Neural progenitor cell (in vitro differentiated cells): ENCODE results near the gene SCGN. TPM values are rescaled to one million over a fixed set of nuclear protein-coding genes. Genes with fewer than 3 reads are reported as not detected.

Experiments used
- DNase-seq: peaks from one replicate; pipeline ENCODE4 v3.0.0-alpha.2; 2016; ENCODE audit warnings: low spot score
- H2AFZ ChIP-seq: fragments of 200-600 bp; sonication (generic); replicated peaks from 2 replicates; pipeline ENCODE4 v1.6.1; 2016; ENCODE audit warnings: antibody characterized with exemption
- H3F3A ChIP-seq: fragments of 200-600 bp; sonication (generic); 2 replicates; pipeline ENCODE4 v1.6.1; 2016; ENCODE audit warnings: antibody characterized with exemption, low read depth
- H3K27ac ChIP-seq: fragments of 200-600 bp; sonication (generic); 2 replicates; pipeline ENCODE4 v1.5.1; 2016; ENCODE audit warnings: mild to moderate bottlenecking
- H3K27me3 ChIP-seq: fragments of 200-600 bp; sonication (generic); 2 replicates; pipeline ENCODE4 v1.6.1; 2016; ENCODE audit warnings: mild to moderate bottlenecking, moderate library complexity
- H3K36me3 ChIP-seq: fragments of 200-600 bp; sonication (generic); 2 replicates; pipeline ENCODE4 v1.5.1; 2016
- H3K4me1 ChIP-seq: fragments of 200-600 bp; sonication (generic); 2 replicates; pipeline ENCODE4 v1.6.1; 2016; ENCODE audit warnings: mixed run types
- H3K4me2 ChIP-seq: fragments of 200-600 bp; sonication (generic); 2 replicates; pipeline ENCODE4 v1.6.1; 2016
- H3K4me3 ChIP-seq: fragments of 200-600 bp; sonication (generic); 2 replicates; pipeline ENCODE4 v1.5.1; 2016
- H3K79me2 ChIP-seq: fragments of 200-600 bp; sonication (generic); 2 replicates; pipeline ENCODE4 v1.6.1; 2016; ENCODE audit warnings: low read depth
- H3K9ac ChIP-seq: fragments of 200-600 bp; sonication (generic); 2 replicates; pipeline ENCODE4 v1.6.1; 2016
- H3K9me3 ChIP-seq: fragments of 200-600 bp; sonication (generic); 2 replicates; pipeline ENCODE4 v1.5.1; 2016; ENCODE audit warnings: low read depth
- H4K20me1 ChIP-seq: fragments of 200-600 bp; sonication (generic); 2 replicates; pipeline ENCODE4 v1.6.1; 2016; ENCODE audit warnings: low read depth
- H3K27ac Mint-ChIP-seq: 3 replicates; pipeline ENCODE4 v1.8.0; 2021; ENCODE audit warnings: mixed read lengths
- H3K27me3 Mint-ChIP-seq: 2 replicates; pipeline ENCODE4 v1.8.0; 2022; ENCODE audit warnings: low read depth, mild to moderate bottlenecking, inconsistent platforms, moderate library complexity, mixed read lengths; ENCODE audit not compliant: insufficient read depth
- H3K36me3 Mint-ChIP-seq: 3 replicates; pipeline ENCODE4 v1.8.0; 2021; ENCODE audit warnings: mixed read lengths
- H3K4me1 Mint-ChIP-seq: 3 replicates; pipeline ENCODE4 v1.8.0; 2021; ENCODE audit warnings: mixed read lengths
- H3K4me3 Mint-ChIP-seq: 3 replicates; pipeline ENCODE4 v1.8.0; 2021; ENCODE audit warnings: mild to moderate bottlenecking, moderate library complexity, mixed read lengths
- H3K9me3 Mint-ChIP-seq: 3 replicates; pipeline ENCODE4 v1.8.0; 2020; ENCODE audit warnings: mixed read lengths
- CTCF ChIP-seq: fragments of 200-600 bp; sonication (generic); IDR thresholded peaks from 2 replicates; pipeline ENCODE4 v1.5.1; 2017; ENCODE audit warnings: antibody characterized with exemption, mild to moderate bottlenecking
- EZH2 ChIP-seq: fragments of 200-600 bp; sonication (generic); IDR thresholded peaks from 2 replicates; pipeline ENCODE4 v1.6.1; 2017; ENCODE audit warnings: antibody characterized with exemption, mild to moderate bottlenecking, moderate library complexity
- EZH2phosphoT487 ChIP-seq: fragments of 200-600 bp; sonication (generic); IDR thresholded peaks from 2 replicates; pipeline ENCODE4 v1.6.1; 2017; ENCODE audit warnings: antibody characterized with exemption
- total RNA-seq: library from RNA; depleted of rRNA; stranded (reverse); fragments of >200 nt; gene quantifications from 2 replicates; pipeline ENCODE4 v1.2.3, GENCODE V29; 2015; ENCODE audit warnings: low replicate concordance

Gene SCGN
- total RNA-seq, 1 donor from 2014 or later = not detected

- TF ChIP-seq EZH2 (no peak), EZH2phosphoT487 (no peak)
- DNase-seq = no peak
- Histone ChIP-seq H3K27ac (no peak overlapping the region), H3K9me3 (no peaks in the 10 kb centered on the region), H3K4me2 (no peak overlapping the region), H3K4me1 (no peaks in the 10 kb centered on the region), H2AFZ (no peak overlapping the region), H3K27me3 (peaks cover 4% of the 10 kb centered on the region), H3K9ac (no peak overlapping the region), H4K20me1 (no peaks in the 10 kb centered on the region), H3K4me3 (no peak overlapping the region), H3K36me3 (no peaks in the 10 kb centered on the region), H3K79me2 (no peaks in the 10 kb centered on the region), H3F3A (no peaks in the 10 kb centered on the region)
- Mint-ChIP-seq H3K4me1 (no peaks in the 10 kb centered on the region), H3K9me3 (no peaks in the 10 kb centered on the region), H3K27me3 (peaks cover 4% of the 10 kb centered on the region), H3K36me3 (no peaks in the 10 kb centered on the region), H3K4me3 (no peak overlapping the region), H3K27ac (no peak overlapping the region)
Observed at GRCh38 chr6:25620391-25620790, 31.6 kb upstream of the SCGN start.

GRCh38 chr6:25623065-25623464 is 28.9 kb upstream of the SCGN start:
- no peak overlapping the region for H3K27ac Mint-ChIP-seq

GRCh38 chr6:25623879-25624278 is 28.1 kb upstream of the SCGN start:
- peaks cover 39% of the 10 kb centered on the region for H3K27me3 ChIP-seq
- no peaks in the 10 kb centered on the region for H3K9me3 ChIP-seq
- Mint-ChIP-seq H3K36me3 (no peaks in the 10 kb centered on the region), H3K9me3 (no peaks in the 10 kb centered on the region), H3K4me1 (no peaks in the 10 kb centered on the region), H3K4me3 (no peak overlapping the region), H3K27me3 (peaks cover 4% of the 10 kb centered on the region), H3K27ac (no peak overlapping the region)
- DNase-seq = no peak
- H3F3A ChIP-seq = peaks cover 4% of the 10 kb centered on the region
- H3K79me2 ChIP-seq = no peaks in the 10 kb centered on the region
- H3K36me3 ChIP-seq = no peaks in the 10 kb centered on the region
- H2AFZ ChIP-seq = no peak overlapping the region
- H3K9ac ChIP-seq = no peak overlapping the region
- TF ChIP-seq EZH2 (no peak), EZH2phosphoT487 (no peak), CTCF (no peak)
- H3K4me3 ChIP-seq = no peak overlapping the region
- H3K4me1 ChIP-seq = peaks cover 4% of the 10 kb centered on the region
- no peaks in the 10 kb centered on the region for H4K20me1 ChIP-seq
- no peak overlapping the region for H3K27ac ChIP-seq
- no peak overlapping the region for H3K4me2 ChIP-seq

More at GRCh38 chr6:25623065-25623464, 28.9 kb upstream of the SCGN start:
- no peaks in the 10 kb centered on the region for H3K4me1 Mint-ChIP-seq
- Histone ChIP-seq H3K27me3 (peaks cover 30% of the 10 kb centered on the region), H3K9ac (no peak overlapping the region), H4K20me1 (no peaks in the 10 kb centered on the region), H3K9me3 (no peaks in the 10 kb centered on the region), H3K36me3 (no peaks in the 10 kb centered on the region), H3K27ac (no peak overlapping the region), H3K4me2 (no peak overlapping the region), H2AFZ (no peak overlapping the region), H3K79me2 (no peaks in the 10 kb centered on the region), H3K4me1 (no peaks in the 10 kb centered on the region), H3F3A (no peaks in the 10 kb centered on the region), H3K4me3 (no peak overlapping the region)
- H3K27me3 Mint-ChIP-seq = peaks cover 4% of the 10 kb centered on the region
- TF ChIP-seq CTCF (no peak), EZH2phosphoT487 (no peak), EZH2 (no peak)
- no peak for DNase-seq
- no peaks in the 10 kb centered on the region for H3K9me3 Mint-ChIP-seq
- H3K36me3 Mint-ChIP-seq = no peaks in the 10 kb centered on the region
- no peak overlapping the region for H3K4me3 Mint-ChIP-seq

GRCh38 chr6:25627001-25627400 is 25.0 kb upstream of the SCGN start:
- no peak for TF ChIP-seq EZH2phosphoT487
- TF ChIP-seq CTCF = no peak
- TF ChIP-seq EZH2 = no peak
- Mint-ChIP-seq H3K27ac (no peak overlapping the region), H3K9me3 (no peaks in the 10 kb centered on the region), H3K27me3 (peaks cover 8% of the 10 kb centered on the region), H3K4me1 (peaks cover 22% of the 10 kb centered on the region), H3K36me3 (no peaks in the 10 kb centered on the region), H3K4me3 (no peak overlapping the region)
- Histone ChIP-seq H3K4me1 (peaks cover 18% of the 10 kb centered on the region), H3K36me3 (no peaks in the 10 kb centered on the region), H3K9ac (no peak overlapping the region), H3K9me3 (no peaks in the 10 kb centered on the region), H3K27me3 (peaks cover 70% of the 10 kb centered on the region), H3K4me3 (no peak overlapping the region), H3K4me2 (no peak overlapping the region), H3K79me2 (no peaks in the 10 kb centered on the region), H4K20me1 (peaks cover 17% of the 10 kb centered on the region), H3K27ac (no peak overlapping the region), H3F3A (peaks cover 15% of the 10 kb centered on the region), H2AFZ (no peak overlapping the region)
- no peak for DNase-seq
